NCI-H1092 treated with DMSO at 0.1 percent for 48 hours (cell line): ENCODE results near the gene CIAO2A.
"Not testable (repeated sequence)": the region's sequence is repeated elsewhere in the genome, so short reads cannot be mapped to it uniquely, and the experiment has no call there.

Source experiments
- DNase-seq: peaks from one replicate; lab custom pipeline; 2025; lab: John Stamatoyannopoulos, UW

CIAO2A gene

GRCh38 chr15:64111679-64112050 is 18.0 kb upstream of the CIAO2A start:
- no peak for DNase-seq

GRCh38 chr15:64110950-64111678 is 17.5 kb upstream of the CIAO2A start:
- no peak for DNase-seq

- DNase-seq = not testable (repeated sequence)
Measured at GRCh38 chr15:64110108-64110701, 16.6 kb upstream of the CIAO2A start.

- no peak for DNase-seq
Measured at GRCh38 chr15:64107337-64107736, 13.7 kb upstream of the CIAO2A start.

- no peak for DNase-seq
Measured at GRCh38 chr15:64105113-64105704, 11.6 kb upstream of the CIAO2A start.

GRCh38 chr15:64102497-64102896 is 8.9 kb upstream of the CIAO2A start:
- no peak for DNase-seq

GRCh38 chr15:64100958-64101357 is 7.3 kb upstream of the CIAO2A start:
- DNase-seq = no peak

- DNase-seq = no peak
Measured at GRCh38 chr15:64099379-64099778, 5.7 kb upstream of the CIAO2A start.

- no peak for DNase-seq
Measured at GRCh38 chr15:64096668-64097384, 3.2 kb upstream of the CIAO2A start.

GRCh38 chr15:64095795-64096667 is 2.4 kb upstream of the CIAO2A start, which contains the start of gene SNX1:
Gene SNX1, plus strand, starts transcription at chr15:64095982. Its CDS starts 32 bp downstream, at chr15:64096014.
- peak; percentile 93 for DNase-seq

GRCh38 chr15:64095431-64095794 is 1.8 kb upstream of the CIAO2A start:
- DNase-seq = no peak

- peak; percentile 22 for DNase-seq
Measured at GRCh38 chr15:64092864-64093626, 593 bp downstream of the CIAO2A start.

- DNase-seq = no peak
Measured at GRCh38 chr15:64092075-64092820, 1.4 kb downstream of the CIAO2A start.

- DNase-seq = no peak
Measured at GRCh38 chr15:64090527-64090926, 3.1 kb downstream of the CIAO2A start.

GRCh38 chr15:64089543-64090280 is 3.9 kb downstream of the CIAO2A start:
- DNase-seq = no peak

- no peak for DNase-seq
Measured at GRCh38 chr15:64082757-64083156, 10.9 kb downstream of the CIAO2A start.

GRCh38 chr15:64073496-64073895 is 20.1 kb downstream of the CIAO2A start:
- not testable (repeated sequence) for DNase-seq

GRCh38 chr15:64072812-64073211 is 20.8 kb downstream of the CIAO2A start:
- no peak for DNase-seq

- DNase-seq = no peak
Measured at GRCh38 chr15:64071931-64072765, 21.5 kb downstream of the CIAO2A start.
